ENCODE results near the gene RRAGD. TPM values are rescaled to one million over a fixed set of nuclear protein-coding genes. Genes with fewer than 3 reads are reported as not detected.

The RRAGD gene
- total and polyA plus RNA-seq, 2 of the 13 experiments (the other 11 are each of a cell fraction or from before 2014, with no cell fraction given): 0.35 to 0.53 TPM

DNA sequence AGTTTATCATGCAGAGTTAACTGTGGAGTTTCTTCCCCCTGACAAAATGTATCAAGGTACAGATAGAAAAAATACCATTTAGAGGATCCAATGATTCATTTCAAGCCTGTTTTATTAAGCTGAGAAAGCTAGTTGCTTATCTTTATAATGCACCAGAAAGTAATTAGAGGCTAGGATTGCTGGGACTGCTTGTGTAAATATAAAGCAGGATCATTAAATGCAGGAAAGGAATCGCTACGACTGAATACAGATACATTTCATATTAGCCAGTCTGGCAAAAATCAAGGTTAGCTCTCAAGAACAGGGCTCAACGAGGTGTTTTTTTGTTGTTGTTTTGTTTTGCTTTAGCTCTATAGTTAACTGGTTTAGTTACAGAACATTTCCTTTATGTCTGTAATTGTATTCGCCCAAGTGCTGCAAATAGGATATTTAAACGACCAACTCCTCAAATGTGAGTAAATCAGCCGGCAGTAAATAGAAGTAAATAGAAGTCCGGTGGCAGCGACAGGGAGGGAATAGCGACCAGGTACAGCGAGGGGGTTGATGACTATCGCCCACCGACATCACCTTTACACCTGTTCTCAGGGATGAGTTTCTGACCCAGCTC, 60.3 kb downstream of the RRAGD start (continued):
- TF ChIP-seq, protein P1, sequence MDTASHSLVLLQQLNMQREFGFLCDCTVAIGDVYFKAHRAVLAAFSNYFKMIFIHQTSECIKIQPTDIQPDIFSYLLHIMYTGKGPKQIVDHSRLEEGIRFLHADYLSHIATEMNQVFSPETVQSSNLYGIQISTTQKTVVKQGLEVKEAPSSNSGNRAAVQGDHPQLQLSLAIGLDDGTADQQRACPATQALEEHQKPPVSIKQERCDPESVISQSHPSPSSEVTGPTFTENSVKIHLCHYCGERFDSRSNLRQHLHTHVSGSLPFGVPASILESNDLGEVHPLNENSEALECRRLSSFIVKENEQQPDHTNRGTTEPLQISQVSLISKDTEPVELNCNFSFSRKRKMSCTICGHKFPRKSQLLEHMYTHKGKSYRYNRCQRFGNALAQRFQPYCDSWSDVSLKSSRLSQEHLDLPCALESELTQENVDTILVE (CRISPR knock-in tag; IDR thresholded peaks at IDR 0.05): no peak
- TF ChIP-seq ZNF740 (CRISPR knock-in tag; IDR thresholded peaks at IDR 0.05) (no peak), ZNF546 (CRISPR knock-in tag; conservative IDR thresholded peaks at IDR 0.05) (no peak), KAT8 (CRISPR knock-in tag; IDR thresholded peaks at IDR 0.05) (no peak), ZNF747 (CRISPR knock-in tag; IDR thresholded peaks at IDR 0.05; ENCODE audit: borderline replicate concordance) (peak; percentile 43; the same call in 1 of the 2 replicates), SMC3 (IDR thresholded peaks at IDR 0.05; ENCODE audit: low read length) (no peak), ZNF781 (CRISPR knock-in tag; IDR thresholded peaks at IDR 0.05; ENCODE audit: borderline replicate concordance, not compliant biosample characterization) (no peak), GATAD2A (CRISPR knock-in tag; IDR thresholded peaks at IDR 0.05) (peak; percentile 5; the same call in 1 of the 2 replicates), ZBTB20 (CRISPR knock-in tag; IDR thresholded peaks at IDR 0.05; ENCODE audit: borderline replicate concordance, low read depth) (no peak), SMAD9 (CRISPR knock-in tag; IDR thresholded peaks at IDR 0.05) (no peak), HNF4A (CRISPR knock-in tag; IDR thresholded peaks at IDR 0.05) (no peak), HDAC2 (CRISPR knock-in tag; IDR thresholded peaks at IDR 0.05) (no peak), SKI (IDR thresholded peaks at IDR 0.05; ENCODE audit: partially characterized antibody) (no peak), HIVEP1 (CRISPR knock-in tag; IDR thresholded peaks at IDR 0.05) (no peak), ATF7-NPFF (CRISPR knock-in tag; IDR thresholded peaks at IDR 0.05; ENCODE audit: low read depth) (no peak), AKAP8 (CRISPR knock-in tag; IDR thresholded peaks at IDR 0.05) (no peak), ZSCAN21 (CRISPR knock-in tag; IDR thresholded peaks at IDR 0.05; ENCODE audit: borderline replicate concordance) (no peak)
- TF ChIP-seq, protein P2, sequence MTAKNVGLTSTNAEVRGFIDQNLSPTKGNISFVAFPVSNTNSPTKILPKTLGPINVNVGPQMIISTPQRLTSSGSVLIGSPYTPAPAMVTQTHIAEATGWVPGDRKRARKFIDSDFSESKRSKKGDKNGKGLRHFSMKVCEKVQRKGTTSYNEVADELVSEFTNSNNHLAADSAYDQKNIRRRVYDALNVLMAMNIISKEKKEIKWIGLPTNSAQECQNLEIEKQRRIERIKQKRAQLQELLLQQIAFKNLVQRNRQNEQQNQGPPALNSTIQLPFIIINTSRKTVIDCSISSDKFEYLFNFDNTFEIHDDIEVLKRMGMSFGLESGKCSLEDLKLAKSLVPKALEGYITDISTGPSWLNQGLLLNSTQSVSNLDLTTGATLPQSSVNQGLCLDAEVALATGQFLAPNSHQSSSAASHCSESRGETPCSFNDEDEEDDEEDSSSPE (CRISPR knock-in tag; IDR thresholded peaks at IDR 0.05): no peak
- TF ChIP-seq, protein P3, sequence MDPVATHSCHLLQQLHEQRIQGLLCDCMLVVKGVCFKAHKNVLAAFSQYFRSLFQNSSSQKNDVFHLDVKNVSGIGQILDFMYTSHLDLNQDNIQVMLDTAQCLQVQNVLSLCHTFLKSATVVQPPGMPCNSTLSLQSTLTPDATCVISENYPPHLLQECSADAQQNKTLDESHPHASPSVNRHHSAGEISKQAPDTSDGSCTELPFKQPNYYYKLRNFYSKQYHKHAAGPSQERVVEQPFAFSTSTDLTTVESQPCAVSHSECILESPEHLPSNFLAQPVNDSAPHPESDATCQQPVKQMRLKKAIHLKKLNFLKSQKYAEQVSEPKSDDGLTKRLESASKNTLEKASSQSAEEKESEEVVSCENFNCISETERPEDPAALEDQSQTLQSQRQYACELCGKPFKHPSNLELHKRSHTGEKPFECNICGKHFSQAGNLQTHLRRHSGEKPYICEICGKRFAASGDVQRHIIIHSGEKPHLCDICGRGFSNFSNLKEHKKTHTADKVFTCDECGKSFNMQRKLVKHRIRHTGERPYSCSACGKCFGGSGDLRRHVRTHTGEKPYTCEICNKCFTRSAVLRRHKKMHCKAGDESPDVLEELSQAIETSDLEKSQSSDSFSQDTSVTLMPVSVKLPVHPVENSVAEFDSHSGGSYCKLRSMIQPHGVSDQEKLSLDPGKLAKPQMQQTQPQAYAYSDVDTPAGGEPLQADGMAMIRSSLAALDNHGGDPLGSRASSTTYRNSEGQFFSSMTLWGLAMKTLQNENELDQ (CRISPR knock-in tag; IDR thresholded peaks at IDR 0.05; ENCODE audit: borderline replicate concordance): no peak
- TF ChIP-seq, protein P4, sequence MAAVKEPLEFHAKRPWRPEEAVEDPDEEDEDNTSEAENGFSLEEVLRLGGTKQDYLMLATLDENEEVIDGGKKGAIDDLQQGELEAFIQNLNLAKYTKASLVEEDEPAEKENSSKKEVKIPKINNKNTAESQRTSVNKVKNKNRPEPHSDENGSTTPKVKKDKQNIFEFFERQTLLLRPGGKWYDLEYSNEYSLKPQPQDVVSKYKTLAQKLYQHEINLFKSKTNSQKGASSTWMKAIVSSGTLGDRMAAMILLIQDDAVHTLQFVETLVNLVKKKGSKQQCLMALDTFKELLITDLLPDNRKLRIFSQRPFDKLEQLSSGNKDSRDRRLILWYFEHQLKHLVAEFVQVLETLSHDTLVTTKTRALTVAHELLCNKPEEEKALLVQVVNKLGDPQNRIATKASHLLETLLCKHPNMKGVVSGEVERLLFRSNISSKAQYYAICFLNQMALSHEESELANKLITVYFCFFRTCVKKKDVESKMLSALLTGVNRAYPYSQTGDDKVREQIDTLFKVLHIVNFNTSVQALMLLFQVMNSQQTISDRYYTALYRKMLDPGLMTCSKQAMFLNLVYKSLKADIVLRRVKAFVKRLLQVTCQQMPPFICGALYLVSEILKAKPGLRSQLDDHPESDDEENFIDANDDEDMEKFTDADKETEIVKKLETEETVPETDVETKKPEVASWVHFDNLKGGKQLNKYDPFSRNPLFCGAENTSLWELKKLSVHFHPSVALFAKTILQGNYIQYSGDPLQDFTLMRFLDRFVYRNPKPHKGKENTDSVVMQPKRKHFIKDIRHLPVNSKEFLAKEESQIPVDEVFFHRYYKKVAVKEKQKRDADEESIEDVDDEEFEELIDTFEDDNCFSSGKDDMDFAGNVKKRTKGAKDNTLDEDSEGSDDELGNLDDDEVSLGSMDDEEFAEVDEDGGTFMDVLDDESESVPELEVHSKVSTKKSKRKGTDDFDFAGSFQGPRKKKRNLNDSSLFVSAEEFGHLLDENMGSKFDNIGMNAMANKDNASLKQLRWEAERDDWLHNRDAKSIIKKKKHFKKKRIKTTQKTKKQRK (IDR thresholded peaks at IDR 0.05; ENCODE audit: low read length): no peak
- TF ChIP-seq, protein P5, sequence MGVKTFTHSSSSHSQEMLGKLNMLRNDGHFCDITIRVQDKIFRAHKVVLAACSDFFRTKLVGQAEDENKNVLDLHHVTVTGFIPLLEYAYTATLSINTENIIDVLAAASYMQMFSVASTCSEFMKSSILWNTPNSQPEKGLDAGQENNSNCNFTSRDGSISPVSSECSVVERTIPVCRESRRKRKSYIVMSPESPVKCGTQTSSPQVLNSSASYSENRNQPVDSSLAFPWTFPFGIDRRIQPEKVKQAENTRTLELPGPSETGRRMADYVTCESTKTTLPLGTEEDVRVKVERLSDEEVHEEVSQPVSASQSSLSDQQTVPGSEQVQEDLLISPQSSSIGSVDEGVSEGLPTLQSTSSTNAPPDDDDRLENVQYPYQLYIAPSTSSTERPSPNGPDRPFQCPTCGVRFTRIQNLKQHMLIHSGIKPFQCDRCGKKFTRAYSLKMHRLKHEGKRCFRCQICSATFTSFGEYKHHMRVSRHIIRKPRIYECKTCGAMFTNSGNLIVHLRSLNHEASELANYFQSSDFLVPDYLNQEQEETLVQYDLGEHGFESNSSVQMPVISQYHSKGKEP (CRISPR knock-in tag; IDR thresholded peaks at IDR 0.05): no peak

Data from HepG2 (cell line).